ENCODE results near the gene ZNF827.
"Not testable (repeated sequence)": the region's sequence is repeated elsewhere in the genome, so short reads cannot be mapped to it uniquely, and the experiment has no call there.

The ZNF827 gene

GRCh38 chr4:145842224-145842887, 96.3 kb downstream of the ZNF827 start:
- FAIRE-seq (no peak), DNase-seq (ENCODE audit: insufficient read length, low spot score) (no peak)
- no peak for TF ChIP-seq CTCF (IDR thresholded peaks at IDR 0.05; ENCODE audit: insufficient read depth, missing control alignments)

GRCh38 chr4:145840801-145841200, 97.8 kb downstream of the ZNF827 start:
- DNase-seq (ENCODE audit: insufficient read length, low spot score) (no peak), FAIRE-seq (no peak)
- no peak for TF ChIP-seq CTCF (IDR thresholded peaks at IDR 0.05; ENCODE audit: insufficient read depth, missing control alignments)

- FAIRE-seq (peak; percentile 60), DNase-seq (ENCODE audit: insufficient read length, low spot score) (no peak)
- TF ChIP-seq CTCF (IDR thresholded peaks at IDR 0.05; ENCODE audit: insufficient read depth, missing control alignments) = peak; percentile 51
Measured at GRCh38 chr4:145840162-145840768, 98.4 kb downstream of the ZNF827 start.

- FAIRE-seq (no peak), DNase-seq (ENCODE audit: insufficient read length, low spot score) (no peak)
- no peak for TF ChIP-seq CTCF (IDR thresholded peaks at IDR 0.05; ENCODE audit: insufficient read depth, missing control alignments)
Measured at GRCh38 chr4:145839151-145839550, 99.5 kb downstream of the ZNF827 start.

GRCh38 chr4:145832384-145832783, 106.2 kb downstream of the ZNF827 start:
- not testable (repeated sequence) for FAIRE-seq; DNase-seq (ENCODE audit: insufficient read length, low spot score)

GRCh38 chr4:145830699-145831098, 107.9 kb downstream of the ZNF827 start:
- no peak for TF ChIP-seq CTCF (IDR thresholded peaks at IDR 0.05; ENCODE audit: insufficient read depth, missing control alignments)
- DNase-seq (ENCODE audit: insufficient read length, low spot score) = no peak
- FAIRE-seq = no peak

- DNase-seq (ENCODE audit: insufficient read length, low spot score) (no peak), FAIRE-seq (no peak)
- TF ChIP-seq CTCF (IDR thresholded peaks at IDR 0.05; ENCODE audit: insufficient read depth, missing control alignments) = no peak
Measured at GRCh38 chr4:145829629-145830395, 108.8 kb downstream of the ZNF827 start.

All from D721Med (cell line).